T-helper 2 cell (primary cell): ENCODE data around the gene GNA15.

ENCODE experiments used
- DNase-seq, 5 experiments: peaks; one replicate each; pipeline versions ENCODE4 v3.0.0 to v3.0.0-alpha.2; 2012 to 2022

GNA15 gene

DNA sequence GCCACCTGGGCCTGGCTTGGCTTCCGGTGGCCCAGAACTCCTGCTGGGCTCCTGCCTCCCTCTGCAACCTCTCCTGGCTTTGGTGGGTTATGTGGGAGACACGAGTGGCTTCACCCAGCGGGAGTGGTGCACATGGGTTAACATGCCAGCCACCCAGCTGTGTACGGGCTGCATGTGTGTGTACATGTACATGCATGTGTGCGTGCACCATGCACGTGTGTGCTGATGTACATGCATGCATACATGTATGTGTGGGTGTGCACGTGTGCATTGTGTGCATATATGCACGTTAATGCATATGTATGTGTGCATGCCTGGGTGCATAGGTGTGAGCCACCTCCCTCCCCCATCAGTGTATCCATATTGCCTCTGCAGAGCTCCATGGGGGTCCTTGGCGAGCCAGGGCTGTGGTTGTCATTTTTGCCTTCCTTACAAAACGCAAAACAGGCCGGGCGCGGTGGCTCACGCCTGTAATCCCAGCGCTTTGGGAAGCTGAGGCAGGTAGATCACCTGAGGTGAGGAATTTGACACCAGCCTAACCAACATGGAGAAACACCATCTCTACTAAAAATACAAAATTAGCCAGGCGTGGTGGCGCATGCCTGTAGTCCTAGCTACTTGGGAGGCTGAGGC is 29.2 kb upstream of the GNA15 start:
- DNase-seq = no peak

DNA sequence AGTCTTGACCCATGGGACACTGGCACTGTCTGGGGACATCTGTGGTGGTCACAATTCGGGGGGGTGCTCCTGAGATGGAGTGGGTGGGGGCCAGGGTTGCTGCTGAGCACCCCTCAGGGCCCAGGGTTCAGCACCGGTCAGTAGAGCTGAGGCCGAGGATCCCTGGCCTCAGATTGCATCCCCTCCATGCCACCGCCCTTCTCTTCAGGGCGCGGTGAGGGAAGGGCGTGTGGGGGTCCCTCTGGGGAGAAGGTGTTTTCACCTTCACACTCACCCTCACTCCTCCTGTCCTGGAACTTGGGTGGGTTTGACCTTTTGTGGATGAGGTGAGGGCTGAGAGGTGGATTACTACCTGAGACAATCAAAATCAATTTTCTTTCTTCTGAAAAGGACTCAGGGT is 28.2 kb upstream of the GNA15 start:
- DNase-seq = no peak

DNA sequence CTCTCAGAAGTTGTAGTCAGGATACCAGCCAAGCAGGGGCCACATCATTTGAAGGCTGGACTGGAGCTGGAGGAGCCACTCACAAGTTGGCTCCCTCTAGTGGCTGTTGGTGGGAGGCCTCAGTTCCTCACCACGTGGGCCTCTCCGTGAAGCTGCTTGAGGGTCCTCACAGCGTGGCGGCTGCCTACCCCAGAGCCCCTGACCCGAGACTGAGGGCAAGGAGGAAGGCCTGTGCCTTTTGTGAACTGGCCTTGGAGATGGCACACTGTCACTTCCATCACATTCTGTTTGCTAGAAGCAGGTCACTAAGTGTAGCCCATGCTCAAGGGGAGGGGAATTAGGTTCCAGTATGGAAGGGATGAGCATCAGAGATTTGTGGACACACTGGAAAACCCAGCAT is 27.1 kb upstream of the GNA15 start:
- peak; percentile 43 to 73 (median 59) for DNase-seq

DNA sequence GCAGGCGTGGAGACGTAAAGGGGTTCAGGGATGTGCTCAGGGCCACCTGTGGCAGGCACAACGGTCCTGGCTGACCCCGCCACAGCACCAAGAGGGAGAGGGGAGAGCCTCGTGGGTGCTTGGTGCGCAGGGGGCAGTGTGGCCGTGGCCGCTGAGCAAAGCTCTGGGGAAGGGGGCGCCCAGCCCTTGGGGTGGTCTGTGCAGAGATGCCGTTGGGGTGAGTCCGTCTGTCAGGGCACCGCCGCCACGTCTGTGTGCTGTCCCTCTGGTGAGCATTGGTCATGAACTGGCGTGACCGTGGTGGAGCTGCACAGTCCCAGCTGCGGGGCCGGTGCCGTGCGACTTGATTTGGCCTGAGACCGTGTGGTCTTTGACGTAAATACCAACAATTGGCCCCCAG is 26.3 kb upstream of the GNA15 start:
- no peak for DNase-seq

DNA sequence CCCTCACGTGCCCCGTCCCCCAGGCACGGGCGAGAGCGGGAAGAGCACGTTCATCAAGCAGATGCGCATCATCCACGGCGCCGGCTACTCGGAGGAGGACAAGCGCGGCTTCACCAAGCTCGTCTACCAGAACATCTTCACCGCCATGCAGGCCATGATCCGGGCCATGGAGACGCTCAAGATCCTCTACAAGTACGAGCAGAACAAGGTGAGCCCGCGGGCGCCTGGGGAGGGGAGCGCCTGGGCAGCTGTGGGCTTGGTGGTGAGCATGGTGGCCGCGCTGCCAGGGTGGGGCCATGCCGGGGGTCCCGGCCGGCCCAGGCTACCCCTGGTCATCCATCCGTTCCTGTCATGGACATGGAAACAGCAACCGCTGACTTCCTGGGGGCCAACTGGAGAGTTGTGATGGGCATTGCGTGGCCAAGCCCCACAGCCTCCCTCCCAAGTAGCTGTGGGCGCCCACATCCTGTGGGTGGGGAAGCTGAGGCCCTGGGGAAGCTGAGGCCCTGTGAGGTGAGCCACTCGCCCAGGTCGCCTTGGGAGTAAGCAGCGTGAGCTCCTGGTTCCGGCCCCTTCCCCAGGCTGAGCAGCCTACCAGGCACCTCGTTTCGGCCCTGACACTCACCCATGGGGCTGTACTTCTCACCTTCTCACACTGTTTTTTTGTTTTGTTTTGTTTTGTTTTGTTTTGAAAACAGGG is 25.6 kb upstream of the GNA15 start:
- DNase-seq = no peak

DNA sequence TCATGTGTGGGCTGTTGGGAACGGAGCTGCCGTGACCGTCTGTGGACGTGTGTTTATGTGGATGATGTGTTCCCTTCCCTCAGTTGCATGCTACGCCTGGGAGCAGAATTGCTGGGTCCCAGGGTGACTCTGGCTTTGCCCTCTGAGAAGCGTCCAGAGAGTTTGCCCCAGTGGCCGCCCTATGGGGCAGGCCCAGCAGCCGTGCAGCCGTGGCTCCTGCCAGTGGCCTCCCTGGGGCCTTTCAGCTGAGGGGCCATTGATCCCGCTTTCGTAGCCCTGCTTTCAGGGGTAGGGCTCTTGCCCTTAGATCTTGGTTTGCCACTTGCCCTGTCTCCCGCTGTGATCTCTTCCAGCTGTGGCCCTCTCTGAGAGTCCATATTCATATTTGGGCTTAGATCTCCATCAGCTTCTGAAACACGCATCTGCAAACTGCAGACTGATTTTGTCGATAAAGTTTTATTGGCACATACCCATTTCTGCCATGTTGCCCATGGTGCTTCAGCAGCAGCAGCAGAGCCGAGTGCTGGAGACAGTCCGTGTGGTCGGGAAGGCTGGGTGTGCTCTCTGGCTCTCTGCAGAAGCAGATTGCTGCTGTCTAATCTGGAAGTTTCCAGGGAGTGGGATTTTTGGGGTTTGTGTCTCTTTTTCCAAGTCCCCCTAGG is 24.1 kb upstream of the GNA15 start:
- DNase-seq = no peak

DNA sequence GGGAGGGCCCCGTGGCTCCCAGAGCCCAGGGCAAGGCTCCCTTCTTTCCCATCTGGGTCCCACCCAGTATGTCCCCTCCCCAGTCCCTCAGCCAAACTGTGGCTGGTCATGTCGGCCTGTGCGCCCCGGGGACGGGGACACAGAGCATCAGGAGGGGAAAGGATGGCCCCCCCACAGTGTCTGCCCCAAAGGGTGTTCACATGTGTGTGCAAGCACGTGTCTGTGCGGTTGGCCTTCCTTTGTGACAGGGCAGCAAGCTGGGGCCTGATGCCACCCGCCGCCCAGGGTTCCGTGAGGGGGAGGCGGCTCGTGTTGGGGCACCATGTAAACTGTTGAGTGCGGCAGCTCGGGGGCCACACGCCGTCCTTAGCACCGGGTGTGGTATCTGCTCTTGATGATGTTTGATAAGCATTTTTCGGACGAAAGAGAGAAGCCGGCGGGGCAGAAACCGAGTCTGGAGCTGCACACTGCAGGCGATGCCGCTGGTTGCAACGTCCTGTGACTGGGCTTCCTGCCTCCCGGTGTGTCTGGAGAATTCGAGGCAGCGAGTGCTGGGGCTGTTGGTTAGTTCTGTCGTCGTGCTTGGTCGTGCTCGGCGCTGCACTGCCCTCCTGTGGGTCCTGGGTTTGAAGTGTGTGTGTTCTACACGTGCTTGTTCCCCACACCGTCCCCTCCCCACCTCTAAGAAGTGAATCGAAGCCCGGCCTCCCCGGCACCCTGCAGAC is 23.3 kb upstream of the GNA15 start:
- DNase-seq = no peak

DNA sequence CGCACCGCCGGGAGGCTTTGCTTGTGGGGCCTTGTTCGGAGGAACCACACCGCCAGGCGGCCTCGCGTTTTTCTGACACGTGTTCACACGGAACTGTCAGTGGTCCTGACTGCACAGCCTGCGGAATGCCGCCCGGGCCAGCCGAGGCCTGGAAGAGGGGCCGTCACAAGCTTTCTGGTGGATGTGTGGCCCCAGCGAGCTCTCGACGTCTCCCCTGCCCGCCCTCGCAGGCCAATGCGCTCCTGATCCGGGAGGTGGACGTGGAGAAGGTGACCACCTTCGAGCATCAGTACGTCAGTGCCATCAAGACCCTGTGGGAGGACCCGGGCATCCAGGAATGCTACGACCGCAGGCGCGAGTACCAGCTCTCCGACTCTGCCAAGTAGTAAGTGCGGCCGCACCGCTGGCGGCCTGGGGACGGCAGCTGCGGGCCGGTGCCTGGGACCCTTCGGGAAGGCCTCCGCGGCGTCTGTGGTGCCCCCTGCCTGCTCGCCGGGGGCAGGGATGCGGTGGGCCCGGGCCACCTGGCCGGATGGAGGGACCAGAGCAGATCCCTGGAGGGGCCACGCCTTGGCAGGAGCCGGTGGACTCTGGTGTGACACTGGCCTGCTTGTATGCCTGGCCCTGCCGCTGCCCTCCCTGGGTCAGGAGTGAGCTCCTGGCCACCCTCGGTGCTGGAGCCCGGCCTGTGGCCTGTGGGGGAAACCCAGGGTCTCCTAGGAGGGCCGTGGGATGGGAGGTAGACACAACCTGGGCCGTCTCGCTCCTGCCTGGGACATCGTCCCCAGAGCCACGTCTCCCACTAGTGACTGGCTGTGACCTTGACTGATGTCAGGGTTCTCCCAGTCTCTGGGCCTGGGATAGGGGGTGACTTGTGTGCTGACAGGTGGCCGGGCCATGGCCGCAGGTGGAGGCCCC is 22.5 kb upstream of the GNA15 start:
- DNase-seq = no peak

DNA sequence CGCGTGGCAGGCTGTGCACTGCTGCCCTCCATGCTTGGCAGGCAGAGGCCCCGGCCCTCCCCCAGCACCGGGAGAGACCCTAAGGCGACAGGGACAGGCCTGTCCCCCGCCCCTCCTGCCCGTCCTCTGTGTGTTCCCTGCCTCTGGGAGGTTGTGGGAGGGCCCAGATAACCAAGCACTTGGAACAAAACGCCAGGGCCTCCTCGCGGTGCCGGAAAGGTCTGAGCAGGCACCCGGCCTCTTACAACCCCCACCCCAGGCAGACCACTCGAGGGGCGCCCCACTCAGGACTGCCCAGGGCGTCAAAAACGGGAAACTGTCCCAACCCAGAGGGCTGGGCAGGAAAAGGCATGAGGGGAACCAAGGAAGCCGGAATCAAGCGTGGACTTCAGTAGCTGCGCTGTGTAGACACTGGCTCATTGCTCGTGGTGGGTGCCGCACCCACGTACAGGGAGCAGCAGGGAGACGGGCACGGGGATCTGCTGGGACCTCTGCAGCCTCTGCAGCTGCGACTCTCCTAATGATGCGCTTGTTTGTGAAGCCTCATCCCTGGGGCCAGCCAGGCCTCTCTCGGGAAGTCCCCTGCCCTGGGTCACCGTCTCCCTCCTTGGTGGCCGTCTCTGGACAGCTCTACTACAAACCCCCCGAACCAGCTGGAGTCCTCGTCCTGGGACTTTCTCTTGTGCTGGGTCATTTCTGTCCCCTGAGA is 21.7 kb upstream of the GNA15 start:
- no peak for DNase-seq

DNA sequence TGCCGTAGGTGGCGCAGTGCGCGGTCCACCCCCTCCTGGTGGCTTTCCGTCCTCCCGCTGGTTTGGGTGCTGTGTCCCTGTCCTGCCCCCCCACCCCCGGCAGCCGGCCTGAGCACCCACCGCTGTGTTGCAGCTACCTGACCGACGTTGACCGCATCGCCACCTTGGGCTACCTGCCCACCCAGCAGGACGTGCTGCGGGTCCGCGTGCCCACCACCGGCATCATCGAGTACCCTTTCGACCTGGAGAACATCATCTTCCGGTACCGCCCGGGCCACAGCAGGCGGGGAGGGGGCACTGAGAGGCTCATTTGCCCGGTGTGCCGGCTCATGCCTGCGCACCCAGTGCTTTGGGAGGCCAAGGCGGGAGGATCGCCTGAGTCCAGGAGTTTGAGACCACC is 21.0 kb upstream of the GNA15 start:
- no peak for DNase-seq

DNA sequence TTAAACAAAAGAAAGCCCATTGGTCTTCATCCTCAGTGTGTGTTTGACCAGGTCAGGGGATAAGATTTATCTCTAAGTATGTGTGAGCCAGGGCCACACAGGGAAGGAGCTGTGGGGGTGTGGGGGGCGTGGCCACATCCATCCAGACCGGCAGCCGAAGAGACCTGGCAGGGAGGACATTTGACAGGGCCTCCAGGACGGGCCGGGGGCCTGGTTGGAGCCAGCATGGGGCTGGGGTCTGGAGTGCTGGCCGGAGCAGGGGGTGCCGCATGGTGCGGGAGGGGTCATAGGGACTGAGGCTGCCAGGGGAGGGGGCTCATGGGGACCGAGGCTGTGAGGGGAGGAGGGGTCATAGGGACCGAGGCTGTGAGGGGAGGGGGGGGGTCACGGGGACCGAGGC is 20.4 kb upstream of the GNA15 start:
- no peak for DNase-seq

DNA sequence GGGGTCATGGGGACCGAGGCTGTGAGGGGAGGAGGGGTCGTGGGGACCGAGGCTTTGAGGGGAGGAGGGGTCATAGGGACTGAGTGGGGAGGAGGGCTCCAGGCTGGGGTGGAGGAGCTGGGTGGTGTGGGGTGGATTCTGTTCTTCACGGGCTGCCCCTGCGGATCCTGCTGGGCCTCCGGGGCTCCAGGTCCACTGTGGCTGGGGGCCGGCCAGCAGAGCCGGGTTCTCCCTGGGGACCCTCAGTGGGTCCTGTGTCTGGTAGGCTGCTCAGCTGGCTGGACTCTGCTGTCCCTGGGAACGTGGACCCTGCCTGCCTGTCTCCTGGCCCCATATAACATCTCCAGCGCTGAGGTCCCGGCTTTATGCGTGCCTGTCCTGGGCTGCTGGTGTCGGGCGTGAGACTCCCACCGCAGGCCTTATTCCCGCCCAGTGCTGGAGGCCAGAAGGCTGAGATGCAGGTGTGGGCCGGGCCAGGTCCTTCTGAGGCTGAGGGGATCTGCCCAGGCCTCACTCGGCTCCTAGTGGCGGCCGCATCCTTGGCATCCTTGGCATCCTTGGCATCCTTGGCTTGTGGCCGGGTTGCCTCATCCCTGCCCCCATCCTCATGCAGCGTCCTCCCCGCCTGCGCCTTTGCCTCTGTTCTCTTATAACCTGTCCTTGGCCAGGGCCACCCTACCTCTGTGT is 19.8 kb upstream of the GNA15 start:
- no peak for DNase-seq

DNA sequence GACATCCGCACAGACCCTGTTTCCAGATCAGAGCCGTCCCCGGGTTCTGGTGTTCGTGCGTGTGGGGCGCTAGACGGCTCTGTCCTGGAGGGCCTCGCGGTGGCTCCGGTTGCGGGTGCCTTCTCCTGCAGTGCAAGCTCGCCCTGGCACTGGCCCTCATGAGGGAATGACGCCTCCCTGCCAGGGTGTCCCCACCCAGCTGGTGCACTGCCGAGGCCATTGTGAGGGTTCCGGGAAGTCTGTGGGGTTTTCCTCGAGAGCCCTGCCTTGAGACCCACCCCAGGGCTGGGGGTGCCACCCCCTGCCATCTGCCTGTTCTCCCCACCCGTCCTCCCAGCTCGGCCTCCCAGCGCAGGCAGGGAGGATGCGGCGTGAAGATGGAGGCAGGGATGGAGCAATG is 19.2 kb upstream of the GNA15 start:
- DNase-seq = no peak

DNA sequence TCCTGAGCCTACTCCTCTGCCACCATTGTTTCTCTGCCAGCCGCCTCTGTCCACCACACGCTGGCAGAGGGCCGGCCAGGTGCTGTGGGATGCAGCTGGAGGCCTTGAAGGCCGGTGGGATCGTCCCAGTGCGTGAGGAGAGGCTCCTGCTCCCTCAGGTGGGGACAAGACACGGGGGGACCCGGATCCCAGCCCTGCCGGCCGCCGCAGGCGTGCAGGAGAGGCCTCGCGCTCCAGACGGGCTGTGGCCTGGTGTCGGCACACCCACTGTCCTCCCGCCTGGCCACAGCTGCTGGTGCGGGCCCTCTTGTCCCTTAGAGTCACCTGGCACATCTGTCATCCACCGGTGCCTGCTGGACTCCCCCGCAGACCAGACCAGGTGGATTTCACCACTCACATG is 18.1 kb upstream of the GNA15 start:
- DNase-seq = no peak

DNA sequence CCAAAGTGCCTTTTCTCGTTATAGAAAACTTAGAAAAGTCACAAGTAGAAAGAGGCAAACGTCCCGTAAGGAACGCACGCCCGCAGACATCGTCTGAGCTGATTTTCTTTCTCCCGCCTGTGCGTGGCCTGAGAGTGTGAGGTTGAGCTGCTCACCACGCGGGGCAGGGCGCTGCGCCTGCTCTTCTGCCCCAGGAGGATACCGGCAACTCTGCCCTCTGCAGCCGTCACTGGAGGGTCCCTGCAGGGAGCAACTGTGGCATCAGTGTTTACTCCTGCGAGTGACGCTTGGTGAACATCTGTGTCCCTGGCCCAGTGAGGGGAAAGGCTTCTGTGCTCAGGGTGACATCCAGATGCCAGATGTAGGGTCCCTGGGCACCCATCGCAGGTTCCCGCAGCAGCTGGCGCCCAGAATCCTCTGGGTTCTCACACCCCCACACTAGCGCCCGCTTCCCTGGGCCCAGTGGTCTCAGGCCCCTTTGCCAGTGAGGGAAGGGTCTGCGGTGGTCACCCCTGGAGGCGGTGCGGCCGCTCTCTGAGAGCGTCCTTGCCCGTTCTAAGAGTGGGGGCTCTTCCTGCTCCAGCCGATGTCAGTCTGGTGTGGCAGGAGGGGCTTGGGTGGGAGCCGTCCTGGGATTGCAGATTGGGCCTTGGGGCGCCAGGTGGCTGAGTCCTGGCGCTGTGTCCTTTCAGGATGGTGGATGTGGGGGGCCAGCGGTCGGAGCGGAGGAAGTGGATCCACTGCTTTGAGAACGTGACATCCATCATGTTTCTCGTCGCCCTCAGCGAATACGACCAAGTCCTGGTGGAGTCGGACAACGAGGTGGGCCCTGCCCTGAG is 17.4 kb upstream of the GNA15 start:
- DNase-seq = no peak

DNA sequence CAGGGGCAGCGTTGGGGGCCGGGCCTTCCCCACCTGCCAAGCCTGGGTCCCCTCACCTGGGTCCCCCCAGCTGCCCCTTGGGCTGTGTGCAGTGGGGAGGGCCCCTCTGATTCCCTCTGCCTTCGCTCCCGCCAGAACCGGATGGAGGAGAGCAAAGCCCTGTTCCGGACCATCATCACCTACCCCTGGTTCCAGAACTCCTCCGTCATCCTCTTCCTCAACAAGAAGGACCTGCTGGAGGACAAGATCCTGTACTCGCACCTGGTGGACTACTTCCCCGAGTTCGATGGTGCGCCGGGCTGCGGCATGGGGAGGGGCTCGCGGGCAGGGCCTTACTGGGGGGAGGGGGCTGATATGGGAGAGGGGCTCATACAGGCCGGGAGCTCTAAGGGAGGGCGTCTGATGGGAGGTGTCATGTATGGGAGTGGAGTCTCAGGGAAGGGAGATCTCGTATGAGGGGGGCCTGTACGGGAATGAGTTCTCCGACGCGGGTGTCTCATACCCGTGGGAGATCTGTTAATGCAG is 16.7 kb upstream of the GNA15 start:
- no peak for DNase-seq

DNA sequence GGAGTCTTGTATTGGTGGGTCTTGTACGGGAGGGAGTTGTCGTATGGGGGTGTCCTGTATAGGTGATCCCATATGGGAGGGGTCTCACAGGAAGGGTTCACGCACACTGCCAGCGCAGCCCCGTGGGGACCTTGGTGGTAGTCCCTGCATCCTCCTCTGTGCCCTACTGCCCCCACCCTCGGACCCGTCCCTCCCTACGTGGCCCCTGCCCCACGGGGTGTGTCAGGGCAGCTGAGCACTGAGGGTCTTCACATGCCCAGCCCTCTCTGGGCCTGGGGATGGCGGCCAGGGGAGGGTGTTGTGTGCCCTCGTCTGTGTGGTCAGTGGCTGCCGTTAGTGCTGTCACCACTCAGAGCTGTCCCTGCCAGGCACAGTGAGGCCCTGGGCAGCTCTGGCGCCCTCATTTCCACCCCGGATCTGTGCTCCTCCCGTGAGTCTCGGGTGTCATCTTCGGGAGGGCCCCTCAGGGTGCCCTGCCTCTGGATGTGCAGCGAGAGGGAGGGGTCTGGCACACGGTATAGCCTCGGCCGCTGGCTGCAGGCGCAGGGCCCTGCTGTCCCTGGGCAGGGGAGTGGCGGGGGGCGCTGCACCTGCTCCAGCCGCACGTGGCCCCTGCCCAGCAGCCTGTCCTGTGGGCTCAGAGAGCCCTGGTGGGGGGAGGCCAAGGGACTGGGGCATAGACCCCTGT is 16.0 kb upstream of the GNA15 start:
- DNase-seq = no peak

DNA sequence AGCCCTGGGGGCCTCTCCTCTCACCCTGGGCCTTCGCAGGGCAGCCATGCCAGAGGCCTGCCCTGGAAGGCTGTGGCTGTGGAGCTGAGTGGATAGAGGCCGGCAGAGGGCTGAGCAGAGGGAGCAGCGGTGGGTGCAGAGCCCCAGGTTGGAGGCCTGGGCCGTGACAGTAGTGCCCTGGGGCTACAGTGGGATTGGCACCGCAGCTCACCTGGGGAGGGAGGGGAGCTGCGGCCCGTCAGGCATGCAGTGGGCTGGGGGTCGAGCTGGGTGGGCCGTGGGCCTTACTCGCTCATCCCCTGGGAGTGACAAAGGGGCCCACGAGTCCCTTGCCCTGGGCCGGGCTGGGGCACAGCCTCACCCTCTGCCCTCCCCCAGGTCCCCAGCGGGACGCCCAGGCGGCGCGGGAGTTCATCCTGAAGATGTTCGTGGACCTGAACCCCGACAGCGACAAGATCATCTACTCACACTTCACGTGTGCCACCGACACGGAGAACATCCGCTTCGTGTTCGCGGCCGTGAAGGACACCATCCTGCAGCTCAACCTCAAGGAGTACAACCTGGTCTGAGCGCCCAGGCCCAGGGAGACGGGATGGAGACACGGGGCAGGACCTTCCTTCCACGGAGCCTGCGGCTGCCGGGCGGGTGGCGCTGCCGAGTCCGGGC is 15.1 kb upstream of the GNA15 start:
- DNase-seq = no peak

DNA sequence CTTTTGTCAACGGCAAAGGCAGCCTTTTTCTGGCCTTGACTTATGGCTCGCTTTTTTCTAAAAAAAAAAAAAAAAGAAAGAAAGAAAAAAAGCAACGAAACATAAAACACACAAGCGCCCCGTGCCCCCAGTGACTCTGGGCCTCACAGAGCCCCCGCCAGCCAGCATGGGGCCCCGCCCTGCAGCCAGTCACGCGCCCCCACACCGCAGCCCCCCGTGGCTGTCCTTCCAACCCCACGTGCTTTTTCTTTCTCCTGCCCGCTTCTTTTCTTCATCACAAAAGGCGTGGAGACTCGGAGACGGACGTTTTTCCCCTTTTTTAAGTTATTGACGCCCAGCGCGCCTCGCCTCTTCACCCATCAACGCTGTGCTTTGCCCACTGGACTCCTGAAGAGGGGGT is 14.4 kb upstream of the GNA15 start:
- no peak for DNase-seq
